ENCODE data around the gene MCF2L. TPM values are rescaled to one million over a fixed set of nuclear protein-coding genes. Genes with fewer than 3 reads are reported as not detected.
A peak's percentile ranks its signal among the peaks of the same experiment; 100 is the strongest.

Gene MCF2L
- total and polyA plus RNA-seq, 4 donors, result 21.0 to 78.7 (median 35.9) TPM

DNA sequence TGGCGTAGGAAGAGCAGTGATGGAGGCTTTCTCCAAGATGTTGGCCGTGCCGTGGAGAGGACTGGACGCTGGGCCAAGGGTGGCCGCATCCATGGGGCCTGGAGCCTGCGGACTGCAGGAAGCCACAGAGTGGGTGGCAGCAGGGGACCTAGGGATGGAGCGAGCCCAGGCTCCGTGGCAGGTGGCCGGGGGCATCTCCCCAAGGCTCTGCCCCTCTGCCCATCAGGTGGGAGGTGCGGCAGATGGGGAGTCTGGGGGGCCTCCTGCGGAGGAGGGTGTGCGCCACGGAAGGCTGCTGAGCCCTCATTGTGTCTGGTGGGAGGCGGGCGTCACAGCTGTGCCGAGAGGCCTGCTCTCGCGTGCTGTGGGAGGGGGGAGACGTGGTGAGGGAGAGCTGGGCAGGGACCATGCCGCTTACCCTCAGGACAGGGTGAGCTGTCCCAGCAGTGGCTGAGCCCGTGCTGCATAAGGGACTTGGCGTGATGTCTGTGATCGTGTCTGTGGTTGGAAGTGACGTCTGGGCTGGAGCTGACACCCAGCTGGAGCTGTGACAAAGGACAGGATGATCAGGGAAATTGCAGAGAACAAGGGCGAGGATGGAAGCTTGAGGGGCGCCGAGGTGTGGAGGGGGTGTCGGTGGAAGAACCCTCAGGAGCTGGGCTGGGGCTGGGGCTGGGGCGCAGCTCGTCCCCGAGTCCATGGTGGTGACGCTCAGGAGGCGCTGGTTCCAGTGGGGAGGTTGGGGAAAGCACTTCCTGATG, 13.4 kb downstream of the MCF2L start:
- TF ChIP-seq, protein P1, sequence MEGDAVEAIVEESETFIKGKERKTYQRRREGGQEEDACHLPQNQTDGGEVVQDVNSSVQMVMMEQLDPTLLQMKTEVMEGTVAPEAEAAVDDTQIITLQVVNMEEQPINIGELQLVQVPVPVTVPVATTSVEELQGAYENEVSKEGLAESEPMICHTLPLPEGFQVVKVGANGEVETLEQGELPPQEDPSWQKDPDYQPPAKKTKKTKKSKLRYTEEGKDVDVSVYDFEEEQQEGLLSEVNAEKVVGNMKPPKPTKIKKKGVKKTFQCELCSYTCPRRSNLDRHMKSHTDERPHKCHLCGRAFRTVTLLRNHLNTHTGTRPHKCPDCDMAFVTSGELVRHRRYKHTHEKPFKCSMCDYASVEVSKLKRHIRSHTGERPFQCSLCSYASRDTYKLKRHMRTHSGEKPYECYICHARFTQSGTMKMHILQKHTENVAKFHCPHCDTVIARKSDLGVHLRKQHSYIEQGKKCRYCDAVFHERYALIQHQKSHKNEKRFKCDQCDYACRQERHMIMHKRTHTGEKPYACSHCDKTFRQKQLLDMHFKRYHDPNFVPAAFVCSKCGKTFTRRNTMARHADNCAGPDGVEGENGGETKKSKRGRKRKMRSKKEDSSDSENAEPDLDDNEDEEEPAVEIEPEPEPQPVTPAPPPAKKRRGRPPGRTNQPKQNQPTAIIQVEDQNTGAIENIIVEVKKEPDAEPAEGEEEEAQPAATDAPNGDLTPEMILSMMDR (IDR thresholded peaks at IDR 0.05; ENCODE audit: control extremely low read depth, extremely low read depth), result no peak
- H3K4me1 ChIP-seq (ENCODE audit: control insufficient read depth in 5 of 5, insufficient read depth in 5 of 5, low read length in 5 of 5), result peaks cover 0 to 7% (median 2%) of the 10 kb centered on the region in 5 donors
- 79 to 88% methylated on average over 32 to 33 of the region's 33 CpGs for WGBS, 2 donors
- H3K27me3 ChIP-seq (ENCODE audit: control insufficient read depth in 3 of 3, insufficient read depth in 3 of 3, low read length in 2 of 3), result no peaks in the 10 kb centered on the region
- no peak for DNase-seq
- H3K9ac ChIP-seq (ENCODE audit: insufficient read depth in 1 of 2, low read length in 2 of 2), result no peak overlapping the region
- no peak overlapping the region for H3K4me3 ChIP-seq
- H3K36me3 ChIP-seq (ENCODE audit: control insufficient read depth in 4 of 4, insufficient read depth in 4 of 4, low read length in 4 of 4), result peaks cover 0 to 3% (median 0%) of the 10 kb centered on the region in 4 donors
- no peak for ATAC-seq (ENCODE audit: insufficient read depth, low FRiP score)
- H3K9me3 ChIP-seq (ENCODE audit: control insufficient read depth in 4 of 4, insufficient read depth in 3 of 4, low read length in 3 of 4), result no peaks in the 10 kb centered on the region
- H3K27ac ChIP-seq (ENCODE audit: low read depth in 1 of 2, low read length in 1 of 2), result peak overlapping the region; percentile 36 to 62

DNA sequence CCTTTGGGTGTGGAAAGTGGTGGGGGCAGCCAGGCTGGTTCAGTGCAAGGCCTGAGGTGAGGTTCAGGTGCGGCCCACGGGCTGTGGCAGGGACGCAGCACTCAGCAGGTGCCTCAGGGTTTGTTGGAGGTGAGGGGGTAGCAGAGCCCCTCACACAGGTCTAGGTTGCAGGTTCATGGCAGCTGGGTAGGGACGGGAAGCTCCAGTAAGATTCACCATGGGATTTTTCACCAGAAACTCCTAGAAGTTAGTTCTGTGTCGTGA, 14.0 kb downstream of the MCF2L start:
- Histone ChIP-seq H3K4me3 (no peak overlapping the region), H3K27me3 (ENCODE audit: control insufficient read depth in 3 of 3, insufficient read depth in 3 of 3, low read length in 2 of 3) (no peaks in the 10 kb centered on the region), H3K4me1 (ENCODE audit: control insufficient read depth in 5 of 5, insufficient read depth in 5 of 5, low read length in 5 of 5) (peaks cover 0 to 9% (median 4%) of the 10 kb centered on the region in 5 donors), H3K9me3 (ENCODE audit: control insufficient read depth in 4 of 4, insufficient read depth in 3 of 4, low read length in 3 of 4) (no peaks in the 10 kb centered on the region), H3K27ac (ENCODE audit: low read depth in 1 of 2, low read length in 1 of 2) (peak overlapping the region; percentile 6 to 62), H3K36me3 (ENCODE audit: control insufficient read depth in 4 of 4, insufficient read depth in 4 of 4, low read length in 4 of 4) (peaks cover 0 to 3% (median 0%) of the 10 kb centered on the region in 4 donors), H3K9ac (ENCODE audit: insufficient read depth in 1 of 2, low read length in 2 of 2) (no peak overlapping the region)
- ATAC-seq (ENCODE audit: insufficient read depth, low FRiP score) (no peak), DNase-seq (no peak)
- TF ChIP-seq, protein P1 (IDR thresholded peaks at IDR 0.05; ENCODE audit: control extremely low read depth, extremely low read depth), result no peak
- WGBS, 2 donors, result 72% methylated on average over 5 of the region's 5 CpGs

- Histone ChIP-seq H3K4me1 (ENCODE audit: control insufficient read depth in 5 of 5, insufficient read depth in 5 of 5, low read length in 5 of 5) (peaks cover 0 to 9% (median 4%) of the 10 kb centered on the region in 5 donors), H3K27me3 (ENCODE audit: control insufficient read depth in 3 of 3, insufficient read depth in 3 of 3, low read length in 2 of 3) (no peaks in the 10 kb centered on the region), H3K9me3 (ENCODE audit: control insufficient read depth in 4 of 4, insufficient read depth in 3 of 4, low read length in 3 of 4) (no peaks in the 10 kb centered on the region), H3K4me3 (no peak overlapping the region), H3K27ac (ENCODE audit: low read depth in 1 of 2, low read length in 1 of 2) (peak overlapping the region; percentile 2 to 71), H3K9ac (ENCODE audit: insufficient read depth in 1 of 2, low read length in 2 of 2) (no peak overlapping the region), H3K36me3 (ENCODE audit: control insufficient read depth in 4 of 4, insufficient read depth in 4 of 4, low read length in 4 of 4) (peaks cover 0 to 3% (median 0%) of the 10 kb centered on the region in 4 donors)
- TF ChIP-seq, protein P1 (IDR thresholded peaks at IDR 0.05; ENCODE audit: control extremely low read depth, extremely low read depth), result no peak
- WGBS, 2 donors, result 67 to 83% methylated on average over 27 of the region's 27 CpGs
- no peak for ATAC-seq (ENCODE audit: insufficient read depth, low FRiP score)
- no peak for DNase-seq
These were observed 14.6 kb downstream of the MCF2L start for GRCh38 chr13:112983428-112984196.

All from lung (tissue), 12 donors.